H1 (cell line): ENCODE results near the gene NTNG2. TPM values are rescaled to one million over a fixed set of nuclear protein-coding genes. Genes with fewer than 3 reads are reported as not detected.
A peak's percentile ranks its signal among the peaks of the same experiment; 100 is the strongest.

Experiments used
- BACH1 ChIP-seq: IDR thresholded peaks from 2 replicates; pipeline ENCODE4 v1.6.1; 2012; ENCODE audit warnings: low read length, improper control_type of control experiment
- CBX8 ChIP-seq: fragments of 300-800, 300-1000 bp; sonication (generic); IDR thresholded peaks from 2 replicates; pipeline ENCODE4 v1.7.1; 2016; ENCODE audit warnings: low read depth, low read length, borderline replicate concordance
- GABPA ChIP-seq: IDR thresholded peaks from 2 replicates; pipeline ENCODE4 v1.6.1; 2011; ENCODE audit warnings: mild to moderate bottlenecking, low read length, moderate library complexity, borderline replicate concordance; ENCODE audit not compliant: insufficient read depth
- KDM4A ChIP-seq: IDR thresholded peaks from one replicate; pipeline ENCODE4 v1.7.1; 2012; ENCODE audit warnings: low read depth, mild to moderate bottlenecking, moderate library complexity, low read length, inconsistent platforms; ENCODE audit not compliant: severe bottlenecking
- NANOG ChIP-seq: IDR thresholded peaks from 2 replicates; pipeline ENCODE4 v1.6.1; 2011; ENCODE audit warnings: low read length, low read depth, mild to moderate bottlenecking, inconsistent platforms; ENCODE audit not compliant: insufficient read depth, poor library complexity, severe bottlenecking
- NRF1 ChIP-seq: IDR thresholded peaks from 2 replicates; pipeline ENCODE4 v1.6.1; 2011; ENCODE audit warnings: mild to moderate bottlenecking, low read depth, low read length, improper control_type of control experiment
- PHF8 ChIP-seq: fragments of 200-600 bp; sonication (generic); conservative IDR thresholded peaks from 2 replicates; pipeline ENCODE4 v1.7.1; 2012; ENCODE audit warnings: low read depth, mild to moderate bottlenecking, inconsistent platforms, low read length, moderate library complexity
- RFX5 ChIP-seq: IDR thresholded peaks from 2 replicates; pipeline ENCODE4 v1.6.1; 2011; ENCODE audit warnings: low read depth, low read length, improper control_type of control experiment, borderline replicate concordance
- SIX5 ChIP-seq: IDR thresholded peaks from 2 replicates; pipeline ENCODE4 v1.6.1; 2011; ENCODE audit warnings: mild to moderate bottlenecking, low read depth, low read length
- SP4 ChIP-seq: IDR thresholded peaks from 2 replicates; pipeline ENCODE4 v1.6.1; 2012; ENCODE audit warnings: low read length, inconsistent platforms
- SUZ12 ChIP-seq: fragments of 200-600 bp; sonication (generic); IDR thresholded peaks from 2 replicates; pipeline ENCODE4 v1.6.1; 2012; ENCODE audit warnings: mild to moderate bottlenecking, inconsistent platforms, low read length, moderate library complexity, mixed read lengths
- TAF7 ChIP-seq: optimal IDR thresholded peaks from 2 replicates; pipeline ENCODE3; 2011; ENCODE audit warnings: low read depth, mild to moderate bottlenecking, inconsistent platforms, low read length, moderate library complexity, borderline replicate concordance
- TCF12 ChIP-seq: IDR thresholded peaks from 2 replicates; pipeline ENCODE4 v1.6.1; 2011; ENCODE audit warnings: low read depth, mild to moderate bottlenecking, low read length
- YY1 ChIP-seq: IDR thresholded peaks from 2 replicates; pipeline ENCODE4 v1.6.1; 2011; ENCODE audit warnings: low read depth, mild to moderate bottlenecking, low read length
- polyA plus RNA-seq, 7 experiments: library from polyadenylated mRNA; depleted of rRNA in 3 of 7; stranded (reverse) in 5 of 7; unstranded in 2 of 7; fragments of >200 nt in 5 of 7; fragments of 200-250 nt in 2 of 7; gene quantifications; 1 replicate in 5 of 7; 2 replicates in 1 of 7; 4 replicates in 1 of 7; pipeline versions ENCODE4 v1.2.1 to v1.2.3, GENCODE V29; 2011 to 2013; ENCODE audit warnings: missing spikeins in 2 of 7, mixed read lengths in 2 of 7
- total RNA-seq: library from RNA; stranded (reverse); fragmentation: NEBNext Ultra II Directional; extraction: Animal tissue kit (Norgen Biotek cat#: 25700); gene quantifications from 2 replicates; pipeline ENCODE4 v1.2.1, GENCODE V29; 2021
- TF ChIP-seq, protein P1 (sequence below): IDR thresholded peaks from 2 replicates; pipeline ENCODE4 v1.6.1; 2012; ENCODE audit warnings: inconsistent platforms

NTNG2 gene
- total and polyA plus RNA-seq, 2 of the 8 experiments (the other 6 are each of a cell fraction or from before 2014, with no cell fraction given) = 1.4 to 1.5 TPM

DNA sequence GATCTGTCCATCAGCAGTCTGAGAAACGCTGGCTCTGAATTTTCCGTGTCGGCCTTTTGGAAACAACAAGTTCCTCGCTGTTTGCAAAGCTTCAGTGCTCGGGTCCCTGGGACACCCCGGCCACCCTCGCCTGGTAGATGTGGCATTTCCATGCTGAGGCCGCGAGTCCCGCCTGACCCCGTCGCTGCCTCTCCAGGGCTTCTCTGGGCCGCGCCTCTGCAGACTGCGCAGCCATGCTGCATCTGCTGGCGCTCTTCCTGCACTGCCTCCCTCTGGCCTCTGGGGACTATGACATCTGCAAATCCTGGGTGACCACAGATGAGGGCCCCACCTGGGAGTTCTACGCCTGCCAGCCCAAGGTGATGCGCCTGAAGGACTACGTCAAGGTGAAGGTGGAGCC is 4.7 kb downstream of the NTNG2 start (continued):
- TF ChIP-seq, protein P1, sequence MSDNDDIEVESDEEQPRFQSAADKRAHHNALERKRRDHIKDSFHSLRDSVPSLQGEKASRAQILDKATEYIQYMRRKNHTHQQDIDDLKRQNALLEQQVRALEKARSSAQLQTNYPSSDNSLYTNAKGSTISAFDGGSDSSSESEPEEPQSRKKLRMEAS = no peak; the same call in 1 of the 2 replicates
- no peak for TF ChIP-seq SP4
- TF ChIP-seq GABPA = 0 out of 2 replicates have a peak, but pooled peaks have one; percentile 29
- no peak for TF ChIP-seq NANOG
- no peak for TF ChIP-seq NRF1
- TF ChIP-seq RFX5 = no peak
- TF ChIP-seq BACH1 = no peak
- TF ChIP-seq TCF12 = 0 out of 2 replicates have a peak, but pooled peaks have one; percentile 50
- TF ChIP-seq CBX8 = no peak
- no peak for TF ChIP-seq SIX5
- no peak for TF ChIP-seq TAF7
- no peak for TF ChIP-seq SUZ12
- no peak for TF ChIP-seq KDM4A
- no peak for TF ChIP-seq PHF8
- TF ChIP-seq YY1 = peak; percentile 68; the same call in 1 of the 2 replicates
